NCI-H69 (cell line): ENCODE results near the gene UNK.
A peak's percentile ranks its signal among the peaks of the same experiment; 100 is the strongest.

Experiments used
- DNase-seq: peaks from one replicate; lab custom pipeline; 2025; lab: John Stamatoyannopoulos, UW

UNK gene, protein sequence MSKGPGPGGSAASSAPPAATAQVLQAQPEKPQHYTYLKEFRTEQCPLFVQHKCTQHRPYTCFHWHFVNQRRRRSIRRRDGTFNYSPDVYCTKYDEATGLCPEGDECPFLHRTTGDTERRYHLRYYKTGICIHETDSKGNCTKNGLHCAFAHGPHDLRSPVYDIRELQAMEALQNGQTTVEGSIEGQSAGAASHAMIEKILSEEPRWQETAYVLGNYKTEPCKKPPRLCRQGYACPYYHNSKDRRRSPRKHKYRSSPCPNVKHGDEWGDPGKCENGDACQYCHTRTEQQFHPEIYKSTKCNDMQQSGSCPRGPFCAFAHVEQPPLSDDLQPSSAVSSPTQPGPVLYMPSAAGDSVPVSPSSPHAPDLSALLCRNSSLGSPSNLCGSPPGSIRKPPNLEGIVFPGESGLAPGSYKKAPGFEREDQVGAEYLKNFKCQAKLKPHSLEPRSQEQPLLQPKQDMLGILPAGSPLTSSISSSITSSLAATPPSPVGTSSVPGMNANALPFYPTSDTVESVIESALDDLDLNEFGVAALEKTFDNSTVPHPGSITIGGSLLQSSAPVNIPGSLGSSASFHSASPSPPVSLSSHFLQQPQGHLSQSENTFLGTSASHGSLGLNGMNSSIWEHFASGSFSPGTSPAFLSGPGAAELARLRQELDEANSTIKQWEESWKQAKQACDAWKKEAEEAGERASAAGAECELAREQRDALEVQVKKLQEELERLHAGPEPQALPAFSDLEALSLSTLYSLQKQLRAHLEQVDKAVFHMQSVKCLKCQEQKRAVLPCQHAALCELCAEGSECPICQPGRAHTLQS

DNA sequence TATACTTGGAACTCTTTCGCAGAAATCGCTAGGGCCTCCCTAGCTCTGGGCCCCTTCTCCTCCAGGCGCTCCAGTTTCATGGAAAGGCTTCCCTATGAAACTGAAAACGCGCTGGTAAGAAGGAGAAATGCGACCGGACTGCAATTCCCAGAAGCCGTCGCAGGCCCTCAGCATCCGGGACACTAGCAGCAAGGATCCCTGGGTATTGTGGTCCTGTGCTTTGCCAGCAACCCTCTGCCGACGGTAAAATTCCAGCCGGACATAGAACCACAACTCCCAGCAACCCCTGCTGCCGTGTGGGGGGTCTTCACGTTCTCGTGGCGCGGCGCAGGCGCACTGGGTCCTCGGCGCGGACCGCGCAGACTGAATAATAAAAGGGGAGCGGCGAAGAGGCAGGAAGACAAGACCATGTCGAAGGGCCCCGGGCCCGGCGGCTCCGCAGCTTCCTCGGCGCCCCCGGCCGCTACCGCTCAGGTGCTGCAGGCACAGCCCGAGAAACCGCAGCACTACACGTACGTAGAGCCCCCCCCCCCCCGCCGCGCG is at the start of gene UNK:
TSS of gene UNK (plus strand) at position 334 of the 543 bp plus-strand sequence. CDS start at position 409, 75 bp downstream.
- peak; percentile 100 for DNase-seq

DNA sequence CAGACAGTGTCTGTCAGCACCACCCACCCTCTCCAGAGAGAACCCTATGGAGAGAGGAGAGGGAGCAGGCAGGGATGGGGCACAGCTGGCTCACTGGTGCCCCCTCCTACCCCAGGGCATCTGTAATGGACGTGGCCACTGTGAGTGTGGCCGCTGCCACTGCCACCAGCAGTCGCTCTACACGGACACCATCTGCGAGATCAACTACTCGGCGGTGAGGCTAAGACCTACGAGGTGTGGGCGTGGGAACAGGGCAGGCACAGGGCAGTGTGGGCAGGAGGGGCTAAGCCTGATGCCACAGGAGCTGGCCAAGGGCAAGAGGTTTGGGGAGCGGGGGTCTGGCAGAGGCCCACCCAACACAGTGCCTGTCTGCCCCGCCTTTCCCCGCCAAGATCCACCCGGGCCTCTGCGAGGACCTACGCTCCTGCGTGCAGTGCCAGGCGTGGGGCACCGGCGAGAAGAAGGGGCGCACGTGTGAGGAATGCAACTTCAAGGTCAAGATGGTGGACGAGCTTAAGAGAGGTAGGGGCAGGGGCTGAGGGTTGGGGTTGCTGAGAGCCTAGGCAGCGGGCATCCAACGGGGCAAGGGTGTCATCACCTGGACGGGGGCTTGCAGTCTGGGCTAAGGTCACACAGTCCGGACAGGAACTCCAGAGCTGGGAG is 48.3 kb upstream of the UNK start:
- DNase-seq: no peak

DNA sequence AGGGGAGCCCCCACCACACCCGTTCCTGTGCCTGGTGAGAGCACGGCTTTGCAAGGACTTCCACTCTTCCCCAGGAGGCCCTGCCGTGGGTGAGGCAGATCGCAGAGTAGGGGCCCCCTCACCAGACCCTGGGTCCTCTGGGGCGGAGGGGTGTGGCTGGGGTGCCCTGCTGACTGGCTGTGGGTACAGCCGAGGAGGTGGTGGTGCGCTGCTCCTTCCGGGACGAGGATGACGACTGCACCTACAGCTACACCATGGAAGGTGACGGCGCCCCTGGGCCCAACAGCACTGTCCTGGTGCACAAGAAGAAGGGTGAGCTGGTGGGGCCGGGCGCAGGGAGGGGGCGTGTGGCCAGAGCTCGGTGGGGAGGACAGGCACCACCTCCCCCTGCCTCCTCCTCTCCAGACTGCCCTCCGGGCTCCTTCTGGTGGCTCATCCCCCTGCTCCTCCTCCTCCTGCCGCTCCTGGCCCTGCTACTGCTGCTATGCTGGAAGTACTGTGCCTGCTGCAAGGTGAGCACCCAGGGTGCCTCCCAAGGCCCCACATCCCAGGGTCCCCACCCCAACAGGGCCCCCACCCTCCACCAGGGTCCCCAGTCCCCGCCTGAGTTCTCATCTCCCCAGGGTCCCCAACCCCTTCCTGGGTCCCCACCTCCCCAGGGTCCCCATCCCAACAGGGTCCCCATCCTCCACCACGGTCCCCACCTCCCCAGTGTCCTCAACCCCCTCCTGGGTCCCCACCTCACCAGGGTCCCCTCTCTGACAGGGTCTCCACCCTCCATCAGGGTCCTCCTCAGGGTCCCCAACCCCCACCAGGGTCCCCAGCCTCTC is 47.3 kb upstream of the UNK start:
- DNase-seq: no peak

DNA sequence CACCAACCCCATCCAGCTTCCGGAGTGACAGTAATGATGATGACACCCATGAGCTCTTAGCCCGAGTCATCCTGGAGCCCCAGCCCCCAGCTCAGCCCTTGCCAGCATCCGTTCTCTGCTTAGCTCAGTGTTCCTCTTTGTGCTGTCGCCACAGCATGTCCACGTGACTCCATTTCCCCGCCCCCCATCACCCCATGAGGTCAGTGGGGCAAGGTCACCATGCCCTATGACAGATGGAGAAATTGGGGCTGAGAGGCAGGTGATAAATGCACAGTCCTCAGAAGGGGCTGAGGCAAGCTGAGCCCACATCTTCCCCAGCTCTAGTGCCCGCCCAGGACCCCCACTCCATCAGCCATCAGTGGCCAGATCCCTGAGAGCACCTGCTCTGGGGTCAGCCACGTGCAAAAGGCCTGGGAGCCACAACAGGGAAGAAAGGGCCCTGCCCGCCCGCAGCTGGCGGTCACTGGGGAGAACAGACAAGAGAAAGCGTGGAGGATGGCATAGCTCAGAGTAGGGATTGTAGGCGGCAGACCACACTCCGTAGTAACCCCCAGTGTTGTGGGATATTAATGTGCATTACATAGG is 46.3 kb upstream of the UNK start:
- no peak for DNase-seq

DNA sequence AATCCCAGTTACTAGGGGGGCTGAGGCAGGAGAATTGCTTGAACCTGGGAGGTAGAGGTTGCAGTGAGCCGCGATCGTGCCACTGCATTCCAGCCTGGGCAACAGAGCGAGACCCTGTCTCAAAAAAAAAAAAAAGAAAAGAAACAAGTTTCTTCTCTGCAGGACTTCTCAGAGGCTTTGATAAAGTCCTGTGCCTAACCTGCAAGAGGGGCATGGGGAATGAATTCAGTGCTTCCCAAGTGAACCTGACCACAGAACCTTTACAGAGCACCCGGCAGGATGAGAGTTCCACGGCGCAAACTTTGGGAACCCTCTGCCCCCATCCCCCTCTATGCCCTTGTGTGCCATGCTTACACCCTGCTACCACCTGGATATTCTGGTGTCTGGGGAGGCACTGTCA is 45.4 kb upstream of the UNK start:
- DNase-seq: no peak

DNA sequence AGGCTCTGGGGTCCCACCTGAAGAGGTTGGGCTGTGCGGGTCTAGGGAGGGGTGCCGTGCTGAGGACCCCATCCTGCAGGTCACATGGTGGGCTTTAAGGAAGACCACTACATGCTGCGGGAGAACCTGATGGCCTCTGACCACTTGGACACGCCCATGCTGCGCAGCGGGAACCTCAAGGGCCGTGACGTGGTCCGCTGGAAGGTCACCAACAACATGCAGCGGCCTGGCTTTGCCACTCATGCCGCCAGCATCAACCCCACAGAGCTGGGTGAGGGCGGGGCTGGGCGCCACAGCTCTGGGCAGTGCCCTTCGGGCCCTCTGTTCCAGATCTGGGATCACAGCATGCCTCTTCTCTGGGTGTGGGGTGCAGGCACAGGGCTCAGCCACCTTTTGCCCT is 44.8 kb upstream of the UNK start:
- no peak for DNase-seq

DNA sequence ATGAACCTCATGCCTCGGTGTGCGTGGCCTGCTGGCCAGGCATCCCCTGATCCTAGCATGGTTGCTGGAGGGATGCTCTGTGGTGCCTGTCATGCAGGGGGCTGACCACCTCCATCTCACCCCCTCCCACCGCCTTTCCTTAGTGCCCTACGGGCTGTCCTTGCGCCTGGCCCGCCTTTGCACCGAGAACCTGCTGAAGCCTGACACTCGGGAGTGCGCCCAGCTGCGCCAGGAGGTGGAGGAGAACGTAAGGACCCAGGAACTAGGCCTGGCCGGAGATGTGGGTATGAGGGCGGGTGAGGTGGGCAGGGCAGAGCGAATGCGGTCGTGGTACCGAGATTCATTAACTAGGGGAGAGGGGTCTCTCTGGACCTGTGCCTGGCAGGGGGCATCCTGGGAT is 44.4 kb upstream of the UNK start:
- DNase-seq: no peak

DNA sequence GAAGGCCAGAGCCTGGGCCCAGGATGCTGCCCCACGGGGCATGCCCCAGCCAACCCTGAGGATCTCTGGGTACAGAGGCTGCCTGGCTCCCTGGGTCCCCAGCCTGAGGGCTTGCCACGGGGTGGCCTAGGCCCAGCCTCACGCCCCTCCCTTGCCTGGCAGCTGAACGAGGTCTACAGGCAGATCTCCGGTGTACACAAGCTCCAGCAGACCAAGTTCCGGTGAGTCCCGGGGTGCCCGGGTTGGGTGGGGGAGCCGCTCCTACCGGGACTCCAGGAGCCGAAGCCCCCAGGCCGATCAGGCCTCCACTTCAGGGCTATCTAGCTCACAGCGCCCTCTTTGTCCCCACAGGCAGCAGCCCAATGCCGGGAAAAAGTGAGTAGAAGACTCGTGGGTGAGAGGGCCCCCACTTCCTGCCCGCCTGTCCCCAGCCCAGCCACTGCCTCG is 44.0 kb upstream of the UNK start:
- no peak for DNase-seq

DNA sequence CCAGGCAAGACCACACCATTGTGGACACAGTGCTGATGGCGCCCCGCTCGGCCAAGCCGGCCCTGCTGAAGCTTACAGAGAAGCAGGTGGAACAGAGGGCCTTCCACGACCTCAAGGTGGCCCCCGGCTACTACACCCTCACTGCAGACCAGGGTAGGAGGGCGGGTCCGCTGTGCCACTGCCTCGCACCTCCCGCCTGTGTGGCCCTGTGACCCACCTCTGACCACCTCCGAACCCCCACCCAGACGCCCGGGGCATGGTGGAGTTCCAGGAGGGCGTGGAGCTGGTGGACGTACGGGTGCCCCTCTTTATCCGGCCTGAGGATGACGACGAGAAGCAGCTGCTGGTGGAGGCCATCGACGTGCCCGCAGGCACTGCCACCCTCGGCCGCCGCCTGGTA is 42.3 kb upstream of the UNK start:
- DNase-seq: no peak

DNA sequence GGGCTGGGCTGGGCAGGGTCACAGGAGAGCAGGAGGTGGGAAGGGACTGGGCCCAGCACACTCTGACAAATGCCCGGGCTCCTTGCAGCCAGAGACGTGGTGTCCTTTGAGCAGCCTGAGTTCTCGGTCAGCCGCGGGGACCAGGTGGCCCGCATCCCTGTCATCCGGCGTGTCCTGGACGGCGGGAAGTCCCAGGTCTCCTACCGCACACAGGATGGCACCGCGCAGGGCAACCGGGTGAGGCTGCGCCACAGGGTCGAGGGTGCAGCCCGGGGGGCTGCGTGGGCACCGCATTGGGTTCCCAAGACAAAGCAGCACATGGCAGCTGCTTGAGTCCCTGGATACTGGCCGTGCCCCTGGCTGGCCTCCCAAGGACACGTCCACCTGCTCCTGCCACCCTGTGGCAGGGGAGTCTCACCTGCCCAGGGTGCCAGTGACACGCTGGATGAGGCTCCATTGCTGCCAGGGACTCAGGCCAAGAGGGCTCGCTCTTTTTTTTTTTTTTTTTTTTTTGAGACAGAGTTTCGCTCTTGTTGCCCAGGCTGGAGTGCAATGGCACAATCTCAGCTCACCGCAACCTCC is 40.9 kb upstream of the UNK start:
- no peak for DNase-seq

DNA sequence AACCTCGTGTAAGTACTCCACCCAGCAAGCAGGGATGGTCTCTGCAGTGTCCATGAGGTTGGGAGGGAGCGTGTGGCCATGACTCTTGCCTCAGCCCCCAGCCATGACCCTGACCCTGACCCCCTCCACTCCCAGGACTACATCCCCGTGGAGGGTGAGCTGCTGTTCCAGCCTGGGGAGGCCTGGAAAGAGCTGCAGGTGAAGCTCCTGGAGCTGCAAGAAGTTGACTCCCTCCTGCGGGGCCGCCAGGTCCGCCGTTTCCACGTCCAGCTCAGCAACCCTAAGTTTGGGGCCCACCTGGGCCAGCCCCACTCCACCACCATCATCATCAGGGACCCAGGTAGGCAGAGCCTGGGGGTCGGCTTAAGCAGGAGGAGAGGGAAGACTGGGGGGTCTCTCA is 35.9 kb upstream of the UNK start:
- no peak for DNase-seq

DNA sequence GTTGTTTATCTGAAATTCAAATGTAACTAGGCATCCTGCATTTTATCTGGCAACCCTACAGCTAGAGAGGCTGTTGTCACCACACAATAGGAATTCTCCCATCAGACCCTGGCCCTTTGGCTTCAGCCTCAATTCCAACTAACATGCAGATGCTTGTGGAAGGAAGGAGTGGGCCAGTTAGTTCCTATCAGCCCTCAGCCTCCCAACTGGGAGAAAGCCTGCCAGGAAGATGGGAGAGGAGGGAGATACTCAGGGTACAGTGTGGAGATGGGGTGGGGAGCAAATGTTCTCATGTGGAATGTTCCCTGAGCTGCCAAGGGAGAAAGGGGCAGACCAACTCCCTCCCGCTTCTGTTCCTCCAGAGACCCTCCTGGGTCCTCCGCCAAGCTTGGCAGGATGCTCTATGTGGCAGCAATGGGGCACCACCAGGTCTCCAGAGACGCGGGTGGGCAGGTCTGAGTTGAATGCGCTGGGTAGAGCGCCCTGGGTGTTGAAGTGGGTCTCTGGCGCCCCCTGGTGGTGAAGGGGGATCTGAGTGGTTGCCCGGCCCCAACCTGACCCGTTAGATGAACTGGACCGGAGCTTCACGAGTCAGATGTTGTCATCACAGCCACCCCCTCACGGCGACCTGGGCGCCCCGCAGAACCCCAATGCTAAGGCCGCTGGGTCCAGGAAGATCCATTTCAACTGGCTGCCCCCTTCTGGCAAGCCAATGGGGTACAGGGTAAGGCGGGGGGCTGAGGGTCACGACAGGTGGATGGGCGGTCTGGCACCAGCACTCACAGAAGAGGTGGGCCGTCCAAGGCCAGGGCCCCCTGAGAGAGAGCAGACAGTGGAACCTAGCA is 34.8 kb upstream of the UNK start:
- peak; percentile 85 for DNase-seq

DNA sequence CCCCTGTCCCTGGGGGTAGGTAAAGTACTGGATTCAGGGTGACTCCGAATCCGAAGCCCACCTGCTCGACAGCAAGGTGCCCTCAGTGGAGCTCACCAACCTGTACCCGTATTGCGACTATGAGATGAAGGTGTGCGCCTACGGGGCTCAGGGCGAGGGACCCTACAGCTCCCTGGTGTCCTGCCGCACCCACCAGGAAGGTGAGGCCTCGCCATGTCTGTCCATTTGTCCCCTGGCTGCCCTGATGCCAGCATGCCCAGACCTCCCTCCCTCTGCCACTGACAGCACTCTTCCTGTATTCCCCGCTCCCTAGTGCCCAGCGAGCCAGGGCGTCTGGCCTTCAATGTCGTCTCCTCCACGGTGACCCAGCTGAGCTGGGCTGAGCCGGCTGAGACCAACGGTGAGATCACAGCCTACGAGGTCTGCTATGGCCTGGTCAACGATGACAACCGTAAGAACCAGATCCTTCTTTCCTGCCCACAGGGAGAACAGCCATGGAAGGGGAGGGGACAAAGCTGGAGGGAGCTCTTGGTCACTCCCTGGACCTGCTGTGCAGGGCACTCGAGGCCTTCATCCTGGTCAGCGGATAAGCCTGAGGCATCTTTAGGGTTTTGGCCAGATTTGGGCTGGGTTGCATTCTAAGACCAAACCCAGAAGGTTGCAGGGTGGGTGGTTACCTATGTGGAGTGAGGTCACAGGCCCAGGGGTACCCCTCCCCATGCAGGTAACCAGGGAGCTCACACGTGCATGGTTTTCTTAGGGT is 33.8 kb upstream of the UNK start:
- no peak for DNase-seq

DNA sequence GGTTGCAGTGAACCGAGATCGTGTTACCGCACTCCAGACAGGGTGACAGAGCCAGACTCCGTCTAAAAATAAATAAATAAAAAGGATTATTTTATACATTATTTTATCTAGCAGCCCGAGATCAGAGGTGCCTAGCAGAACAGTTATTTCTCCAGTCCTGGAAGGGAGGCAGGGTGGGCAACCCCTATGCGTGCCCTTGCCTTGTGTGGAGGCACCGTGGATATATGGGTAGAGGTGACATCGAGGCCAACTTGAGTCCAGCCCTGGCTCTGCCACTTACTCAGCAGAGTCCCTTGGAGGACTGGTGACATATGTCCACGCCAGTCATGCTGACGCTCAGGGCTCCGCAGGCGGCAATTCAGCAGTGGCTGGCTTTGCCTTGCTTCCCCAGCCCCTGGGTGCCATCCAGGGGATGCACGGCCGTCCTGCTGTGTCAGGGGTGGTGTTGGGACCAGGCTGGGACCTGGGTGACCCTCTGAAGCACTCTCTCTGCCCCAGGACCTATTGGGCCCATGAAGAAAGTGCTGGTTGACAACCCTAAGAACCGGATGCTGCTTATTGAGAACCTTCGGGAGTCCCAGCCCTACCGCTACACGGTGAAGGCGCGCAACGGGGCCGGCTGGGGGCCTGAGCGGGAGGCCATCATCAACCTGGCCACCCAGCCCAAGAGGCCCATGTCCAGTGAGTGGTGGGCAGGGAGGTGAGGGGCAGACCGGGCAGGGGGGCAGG is 32.8 kb upstream of the UNK start:
- no peak for DNase-seq

DNA sequence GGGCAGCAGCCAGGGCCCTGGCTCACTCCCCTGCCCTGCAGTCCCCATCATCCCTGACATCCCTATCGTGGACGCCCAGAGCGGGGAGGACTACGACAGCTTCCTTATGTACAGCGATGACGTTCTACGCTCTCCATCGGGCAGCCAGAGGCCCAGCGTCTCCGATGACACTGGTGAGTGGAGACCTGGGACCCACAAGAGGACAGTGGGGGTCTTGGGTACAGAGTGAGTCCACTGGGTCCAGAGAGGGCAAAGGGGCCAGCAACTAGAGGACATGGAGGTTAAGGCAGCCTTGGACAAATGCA is 32.2 kb upstream of the UNK start:
- no peak for DNase-seq

DNA sequence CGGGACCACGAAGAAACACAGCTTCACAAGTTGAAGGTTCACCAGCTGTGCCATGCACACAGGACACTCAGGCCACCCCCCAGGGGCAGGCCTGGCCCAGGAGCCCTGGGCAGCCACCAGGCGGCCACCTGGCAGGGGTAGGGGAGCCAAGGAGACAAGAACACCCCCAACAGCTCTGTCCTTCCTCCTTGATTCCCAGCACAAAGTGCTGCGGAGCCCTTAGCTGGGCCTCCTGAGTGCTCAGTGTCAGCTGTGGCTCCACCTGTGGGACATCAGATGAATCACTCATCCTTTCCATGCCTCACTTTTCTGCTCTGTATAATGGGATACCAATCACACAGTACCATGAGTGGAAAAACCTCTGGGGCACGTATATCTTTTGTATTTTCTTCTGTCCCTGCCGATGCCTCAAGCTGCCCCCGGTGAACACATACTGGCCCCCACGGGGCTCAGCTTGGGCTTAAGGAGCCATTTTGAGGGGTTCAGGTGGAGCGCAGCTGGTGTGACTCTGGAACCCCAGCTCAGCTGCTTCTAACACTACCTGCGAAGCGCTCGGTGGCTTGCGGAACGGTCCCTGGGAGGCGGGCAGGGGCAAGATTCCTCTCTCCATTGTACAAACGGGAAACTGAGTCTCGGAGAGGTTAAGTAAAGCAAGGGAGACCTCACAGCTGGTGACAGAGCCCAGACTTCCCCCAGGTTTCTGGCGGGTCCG is 31.6 kb upstream of the UNK start:
- peak; percentile 45 for DNase-seq

DNA sequence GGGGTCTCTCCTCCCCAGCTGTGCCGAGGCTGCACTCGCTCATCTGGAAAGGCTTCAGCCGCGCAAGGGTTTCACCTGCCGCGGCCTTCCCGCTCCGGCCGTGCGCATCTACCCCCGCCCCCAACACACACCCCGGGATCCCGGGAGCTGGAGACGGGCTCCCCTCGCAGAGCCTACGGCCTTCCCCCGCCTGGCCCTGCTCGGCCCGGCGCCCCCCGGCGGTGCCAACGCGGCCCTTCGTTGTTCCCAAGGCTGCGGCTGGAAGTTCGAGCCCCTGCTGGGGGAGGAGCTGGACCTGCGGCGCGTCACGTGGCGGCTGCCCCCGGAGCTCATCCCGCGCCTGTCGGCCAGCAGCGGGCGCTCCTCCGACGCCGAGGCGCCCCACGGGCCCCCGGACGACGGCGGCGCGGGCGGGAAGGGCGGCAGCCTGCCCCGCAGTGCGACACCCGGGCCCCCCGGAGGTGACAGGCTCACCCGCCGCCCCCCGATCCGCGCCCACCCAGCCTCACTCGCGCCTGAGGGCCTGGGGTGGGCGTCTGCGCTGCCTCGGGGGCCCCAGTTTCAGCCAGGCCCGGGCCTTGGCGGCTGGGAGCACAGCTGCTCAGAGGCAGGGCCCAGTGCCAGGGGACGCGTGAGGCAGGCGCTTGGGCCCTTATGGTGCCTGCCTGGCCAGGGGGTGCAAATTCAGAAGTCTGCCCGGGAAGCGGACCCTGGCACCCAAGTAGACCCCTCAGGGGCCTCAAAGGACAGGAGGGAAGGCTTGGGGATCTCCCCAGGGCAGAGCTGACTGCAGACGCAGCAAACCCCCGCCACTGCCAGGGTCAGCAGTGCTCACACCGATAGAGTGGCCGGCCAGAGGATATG is 30.9 kb upstream of the UNK start:
- DNase-seq: peak; percentile 92
